Esophagus squamous epithelium (tissue), 4 donors: Measurements from ENCODE around the gene HELT.

ENCODE experiments used
- POLR2A ChIP-seq, 4 donors: fragments of 450-650 bp; IDR thresholded peaks; one replicate each; pipeline ENCODE4 v1.6.1; 2017; ENCODE audit warnings: antibody characterized with exemption in 4 of 4, mild to moderate bottlenecking in 4 of 4, moderate library complexity in 3 of 4
- TF ChIP-seq, protein P1 (sequence below), 6 experiments: fragments of 450-650 bp in 4 of 6; fragments of 200-600 bp in 2 of 6; sonication (generic) in 2 of 6; IDR thresholded peaks; one replicate each; pipeline ENCODE4 v1.5.1; 2016 to 2019; ENCODE audit warnings: antibody characterized with exemption in 6 of 6, mild to moderate bottlenecking in 4 of 6, moderate library complexity in 4 of 6

DNA sequence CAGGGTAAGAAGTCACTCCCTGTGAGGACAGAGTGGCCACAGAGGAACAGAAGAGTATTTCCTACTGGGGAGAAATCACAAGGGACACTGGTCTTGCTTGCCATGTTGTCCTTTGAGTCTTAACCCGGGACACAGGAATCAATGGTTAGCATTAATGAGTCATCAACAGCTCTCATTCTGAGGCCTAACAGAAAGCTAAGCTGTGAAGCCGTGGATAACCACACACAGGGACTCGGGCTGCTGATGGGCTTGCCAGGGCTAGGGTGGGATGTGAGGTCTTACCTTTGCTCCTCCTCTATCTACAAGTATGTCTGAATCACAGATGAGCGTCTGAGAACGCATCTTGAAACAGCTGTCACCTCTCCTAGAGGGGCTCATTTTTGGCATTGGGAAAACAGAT is 22.2 kb downstream of the HELT start:
- no peak for TF ChIP-seq POLR2A (IDR thresholded peaks at IDR 0.05)
- TF ChIP-seq, protein P1, sequence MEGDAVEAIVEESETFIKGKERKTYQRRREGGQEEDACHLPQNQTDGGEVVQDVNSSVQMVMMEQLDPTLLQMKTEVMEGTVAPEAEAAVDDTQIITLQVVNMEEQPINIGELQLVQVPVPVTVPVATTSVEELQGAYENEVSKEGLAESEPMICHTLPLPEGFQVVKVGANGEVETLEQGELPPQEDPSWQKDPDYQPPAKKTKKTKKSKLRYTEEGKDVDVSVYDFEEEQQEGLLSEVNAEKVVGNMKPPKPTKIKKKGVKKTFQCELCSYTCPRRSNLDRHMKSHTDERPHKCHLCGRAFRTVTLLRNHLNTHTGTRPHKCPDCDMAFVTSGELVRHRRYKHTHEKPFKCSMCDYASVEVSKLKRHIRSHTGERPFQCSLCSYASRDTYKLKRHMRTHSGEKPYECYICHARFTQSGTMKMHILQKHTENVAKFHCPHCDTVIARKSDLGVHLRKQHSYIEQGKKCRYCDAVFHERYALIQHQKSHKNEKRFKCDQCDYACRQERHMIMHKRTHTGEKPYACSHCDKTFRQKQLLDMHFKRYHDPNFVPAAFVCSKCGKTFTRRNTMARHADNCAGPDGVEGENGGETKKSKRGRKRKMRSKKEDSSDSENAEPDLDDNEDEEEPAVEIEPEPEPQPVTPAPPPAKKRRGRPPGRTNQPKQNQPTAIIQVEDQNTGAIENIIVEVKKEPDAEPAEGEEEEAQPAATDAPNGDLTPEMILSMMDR (IDR thresholded peaks at IDR 0.05): no peak
